HG02623 (cell line): Measurements from ENCODE around the gene ZNF239.
"Not testable (repeated sequence)": the region's sequence is repeated elsewhere in the genome, so short reads cannot be mapped to it uniquely, and the experiment has no call there.

Experiments used
- ATAC-seq: cut with Tn5 transposase; IDR thresholded peaks from one replicate; pipeline ENCODE4 v1.9.1; 2021; ENCODE audit warnings: moderate library complexity; ENCODE audit not compliant: unreplicated experiment

Gene ZNF239

GRCh38 chr10:43584051-43584450 is 9.6 kb upstream of the ZNF239 start:
- no peak for ATAC-seq

- ATAC-seq = no peak
These were observed 2.2 kb upstream of the ZNF239 start for GRCh38 chr10:43576580-43576979.

- ATAC-seq = no peak
These were observed 1.6 kb upstream of the ZNF239 start for GRCh38 chr10:43576062-43576461.

- ATAC-seq = no peak
These were observed 490 bp upstream of the ZNF239 start for GRCh38 chr10:43574906-43575305.

GRCh38 chr10:43573250-43574000 is 991 bp downstream of the ZNF239 start:
- ATAC-seq = no peak

- no peak for ATAC-seq
These were observed 3.4 kb downstream of the ZNF239 start for GRCh38 chr10:43570971-43571370.

- no peak for ATAC-seq
These were observed 4.7 kb downstream of the ZNF239 start for GRCh38 chr10:43569681-43570080.

- ATAC-seq = no peak
These were observed 17.2 kb downstream of the ZNF239 start for GRCh38 chr10:43557214-43557613.

- not testable (repeated sequence) for ATAC-seq
These were observed 30.7 kb downstream of the ZNF239 start for GRCh38 chr10:43543746-43544145.

GRCh38 chr10:43524434-43525247 is 49.8 kb downstream of the ZNF239 start:
- ATAC-seq = no peak
